SK-N-SH (cell line): ENCODE measurements around the gene COLEC12. TPM values are rescaled to one million over a fixed set of nuclear protein-coding genes. Genes with fewer than 3 reads are reported as not detected.
A peak's percentile ranks its signal among the peaks of the same experiment; 100 is the strongest.

Experiments
- CTCF ChIA-PET: fragments of 300-600, 350-600 bp; formaldehyde crosslinking; extraction: SDS; loops from one replicate; lab custom pipeline; 2021; lab: Yijun Ruan, JAX
- POLR2A ChIA-PET: fragments of 350-600 bp; sonication (Branson Sonifier 250); formaldehyde crosslinking; extraction: SDS; loops from one replicate; lab custom pipeline; 2020; ENCODE audit warnings: antibody characterized with exemption, inconsistent platforms; lab: Yijun Ruan, JAX
- DNase-seq: peaks from one replicate; pipeline ENCODE4 v3.0.0; 2012
- H2AFZ ChIP-seq: fragments of 200-600 bp; sonication (generic); 2 replicates; pipeline ENCODE4 v1.8.1; 2016; ENCODE audit warnings: antibody characterized with exemption, mild to moderate bottlenecking, low read depth
- H3F3A ChIP-seq: fragments of 200-600 bp; sonication (generic); replicated peaks from 2 replicates; pipeline ENCODE3; 2016; ENCODE audit warnings: antibody characterized with exemption, mild to moderate bottlenecking; ENCODE audit not compliant: insufficient read depth
- H3K27ac ChIP-seq, 2 experiments: fragments of 200-500 bp in 1 of 2; fragments of 200-600 bp in 1 of 2; sonication (Bioruptor generic) in 1 of 2; sonication (generic), shearing (Covaris generic) in 1 of 2; 2 replicates each; pipeline versions ENCODE4 v1.5.1 to v1.6.1; 2014 to 2016; ENCODE audit warnings: low read depth in 2 of 2, inconsistent platforms in 1 of 2, low read length in 1 of 2, mild to moderate bottlenecking in 1 of 2, mixed read lengths in 1 of 2
- H3K27me3 ChIP-seq: fragments of 200-600 bp; sonication (generic), shearing (Covaris generic); 2 replicates; pipeline ENCODE4 v1.6.1; 2016; ENCODE audit warnings: mixed run types; ENCODE audit not compliant: insufficient read depth
- H3K36me3 ChIP-seq, 2 experiments: fragments of 200-500 bp in 1 of 2; fragments of 200-600 bp in 1 of 2; sonication (Bioruptor generic) in 1 of 2; sonication (generic) in 1 of 2; replicated peaks in 1 of 2; 2 replicates each; pipeline versions ENCODE3 to v1.5.1; 2014 to 2016; ENCODE audit warnings: low read length in 1 of 2, mild to moderate bottlenecking in 1 of 2; ENCODE audit not compliant: insufficient read depth in 2 of 2, control insufficient read depth in 1 of 2
- H3K4me1 ChIP-seq, 2 experiments: fragments of 200-500 bp in 1 of 2; fragments of 200-600 bp in 1 of 2; sonication (Bioruptor generic) in 1 of 2; sonication (generic), shearing (Covaris generic) in 1 of 2; 2 replicates each; pipeline versions ENCODE4 v1.5.1 to v1.6.1; 2014 to 2016; ENCODE audit warnings: low read depth in 1 of 2, low read length in 1 of 2, mixed run types in 1 of 2; ENCODE audit not compliant: insufficient read depth in 2 of 2, control insufficient read depth in 1 of 2
- H3K4me2 ChIP-seq: fragments of 200-600 bp; sonication (generic), shearing (Covaris generic); 2 replicates; pipeline ENCODE4 v1.6.1; 2017; ENCODE audit warnings: mixed run types
- H3K4me3 ChIP-seq, 2 experiments: fragments of 200-500 bp in 1 of 2; fragments of 200-600 bp in 1 of 2; sonication (Bioruptor generic) in 1 of 2; sonication (generic), shearing (Covaris generic) in 1 of 2; 2 replicates each; pipeline versions ENCODE4 v1.5.1 to v1.8.1; 2014 to 2016; ENCODE audit warnings: low read depth in 2 of 2, inconsistent platforms in 1 of 2, low read length in 1 of 2, mild to moderate bottlenecking in 1 of 2, mixed read lengths in 1 of 2, moderate library complexity in 1 of 2
- H3K79me2 ChIP-seq: fragments of 200-600 bp; sonication (generic); 2 replicates; pipeline ENCODE4 v1.8.1; 2017; ENCODE audit warnings: mild to moderate bottlenecking; ENCODE audit not compliant: insufficient read depth
- H3K9ac ChIP-seq: fragments of 200-600 bp; sonication (generic); 2 replicates; pipeline ENCODE4 v1.6.1; 2017; ENCODE audit warnings: mixed run types
- H3K9me2 ChIP-seq: fragments of 200-600 bp; sonication (generic); 2 replicates; pipeline ENCODE4 v1.6.1; 2017; ENCODE audit warnings: mixed run types
- H3K9me3 ChIP-seq: fragments of 200-600 bp; sonication (generic); 2 replicates; pipeline ENCODE4 v1.6.1; 2017; ENCODE audit warnings: mixed run types, mild to moderate bottlenecking, moderate library complexity
- H4K20me1 ChIP-seq: fragments of 200-600 bp; sonication (generic); 2 replicates; pipeline ENCODE4 v1.6.1; 2017; ENCODE audit warnings: mild to moderate bottlenecking, mixed run types; ENCODE audit not compliant: insufficient read depth
- CHD2 ChIP-seq: fragments of 150-350 bp; IDR thresholded peaks from 2 replicates; pipeline ENCODE4 v1.6.1; 2018; ENCODE audit warnings: low read length; ENCODE audit not compliant: partially characterized antibody
- FOSL2 ChIP-seq: IDR thresholded peaks from 2 replicates; pipeline ENCODE4 v1.4.0; 2012; ENCODE audit warnings: low read depth, mild to moderate bottlenecking, moderate library complexity, borderline replicate concordance
- FOXM1 ChIP-seq: IDR thresholded peaks from 2 replicates; pipeline ENCODE4 v1.4.0; 2012; ENCODE audit warnings: low read depth, mild to moderate bottlenecking
- GATA2 ChIP-seq: sonication (generic); formaldehyde crosslinking; IDR thresholded peaks from 2 replicates; pipeline ENCODE4 v1.5.0; 2020; ENCODE audit warnings: mild to moderate bottlenecking, missing genetic modification reagents
- JUND ChIP-seq: IDR thresholded peaks from 2 replicates; pipeline ENCODE4 v1.4.0; 2012
- MXI1 ChIP-seq: IDR thresholded peaks from 2 replicates; pipeline ENCODE4 v1.6.1; 2012; ENCODE audit warnings: mild to moderate bottlenecking, low read depth, low read length, improper control_type of control experiment
- NFIC ChIP-seq: IDR thresholded peaks from 2 replicates; pipeline ENCODE4 v1.4.0; 2012; ENCODE audit warnings: borderline replicate concordance
- NRF1 ChIP-seq: IDR thresholded peaks from 2 replicates; pipeline ENCODE4 v1.6.1; 2012; ENCODE audit warnings: low read depth, mild to moderate bottlenecking, low read length
- RAD21 ChIP-seq: IDR thresholded peaks from 2 replicates; pipeline ENCODE4 v1.6.1; 2012; ENCODE audit warnings: mild to moderate bottlenecking, low read length
- RCOR1 ChIP-seq: fragments of 150-350 bp; IDR thresholded peaks from 2 replicates; pipeline ENCODE4 v1.6.1; 2017; ENCODE audit warnings: antibody characterized with exemption, low read length
- RXRA ChIP-seq: IDR thresholded peaks from 2 replicates; pipeline ENCODE4 v1.4.0; 2012; ENCODE audit warnings: low read depth, mild to moderate bottlenecking, borderline replicate concordance
- SMC3 ChIP-seq: IDR thresholded peaks from 2 replicates; pipeline ENCODE4 v1.6.1; 2012; ENCODE audit warnings: low read depth, low read length, improper control_type of control experiment
- TAF1 ChIP-seq: IDR thresholded peaks from 2 replicates; pipeline ENCODE4 v1.6.1; 2012; ENCODE audit warnings: low read depth, mild to moderate bottlenecking, low read length, moderate library complexity, borderline replicate concordance
- TEAD4 ChIP-seq: IDR thresholded peaks from 2 replicates; pipeline ENCODE4 v1.4.0; 2012; ENCODE audit warnings: mild to moderate bottlenecking, borderline replicate concordance; ENCODE audit not compliant: insufficient read depth
- WGBS: methylation state at CpG from one replicate; pipeline ENCODE4 v1.1.6; 2017; ENCODE audit warnings: low lambda C conversion rate; 5-methylcytosine and 5-hydroxymethylcytosine counted together
- polyA plus RNA-seq, 3 experiments: library from polyadenylated mRNA; depleted of rRNA; stranded (reverse); fragments of >200 nt; gene quantifications; 2 replicates each; pipeline ENCODE4 v1.2.3, GENCODE V29; 2012
- TF ChIP-seq, protein P1 (sequence below): IDR thresholded peaks from 2 replicates; pipeline ENCODE4 v1.4.0; 2012; ENCODE audit warnings: low read depth, borderline replicate concordance
- TF ChIP-seq, protein P2 (sequence below): fragments of 150-350 bp; IDR thresholded peaks from 2 replicates; pipeline ENCODE4 v1.6.1; 2017; ENCODE audit warnings: antibody characterized with exemption, low read length, low read depth, borderline replicate concordance
- TF ChIP-seq, protein P3 (sequence below): IDR thresholded peaks from 2 replicates; pipeline ENCODE4 v1.4.0; 2012; ENCODE audit warnings: low read depth
- TF ChIP-seq, protein P4 (sequence below): fragments of 150-350 bp; IDR thresholded peaks from 2 replicates; pipeline ENCODE4 v1.6.1; 2016; ENCODE audit warnings: mild to moderate bottlenecking, low read depth, low read length
- TF ChIP-seq, protein P5 (sequence below): IDR thresholded peaks from 2 replicates; pipeline ENCODE4; 2012

Gene COLEC12
- polyA plus RNA-seq, 1 of the 3 experiments (the other 2 are of a cell fraction), result 41.2 TPM

DNA sequence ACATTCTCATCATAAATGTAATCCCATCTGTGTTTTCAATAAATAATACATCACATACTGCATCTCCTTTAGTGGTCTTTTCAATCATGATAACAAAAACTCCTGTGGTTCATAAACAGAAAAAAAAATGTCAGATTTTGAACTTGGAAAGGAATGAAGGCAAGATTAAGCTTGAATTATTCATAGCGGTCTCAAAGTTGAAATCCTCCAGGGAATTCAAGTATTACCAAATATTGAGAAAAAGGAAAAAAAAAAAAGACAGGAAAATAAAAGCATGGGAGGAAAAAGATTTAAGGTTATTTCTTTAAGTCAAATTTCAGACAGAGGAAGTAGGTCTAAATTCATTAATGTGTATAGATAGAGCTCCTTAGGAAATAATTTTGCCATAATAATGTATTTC lies 92.1 kb downstream of the COLEC12 start:
- no peaks in the 10 kb centered on the region for H3K79me2 ChIP-seq

DNA sequence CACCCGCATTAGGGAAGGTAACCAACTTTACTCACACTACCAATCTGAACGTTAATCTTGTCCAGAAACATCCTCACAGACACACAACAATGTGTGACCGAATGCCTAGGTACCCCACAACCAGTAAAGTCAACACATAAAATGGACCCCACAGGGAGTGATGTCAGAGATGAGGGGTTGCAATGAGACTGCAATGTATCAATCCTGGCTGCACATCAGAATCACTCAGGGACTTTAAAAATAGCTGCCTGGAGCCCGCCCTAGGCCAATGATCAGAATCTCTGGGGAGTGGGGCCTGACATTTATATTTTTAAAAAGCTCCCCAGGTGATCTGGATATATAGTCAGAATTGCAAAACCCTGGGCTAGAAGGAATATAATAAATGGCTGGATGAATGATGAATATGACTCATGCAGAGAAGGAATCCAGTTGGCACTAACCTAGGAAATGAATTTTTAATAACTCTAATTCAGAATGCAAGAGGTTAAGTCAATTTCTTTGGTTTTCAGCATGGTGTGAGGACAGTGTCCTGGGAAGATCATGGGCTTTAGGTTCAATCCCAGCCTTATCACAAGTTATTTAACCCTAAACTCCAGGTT lies 92.8 kb downstream of the COLEC12 start:
- CTCF ChIA-PET, result interaction anchor here (1.3 kb wide), 1 partner anchor 15 kb away, joined by 4 read pairs; no protein-coding TSS in a partner anchor
- no peaks in the 10 kb centered on the region for H3K36me3 ChIP-seq

More for the DNA sequence above, 92.1 kb downstream of the COLEC12 start:
- DNase-seq, result no peak
- POLR2A ChIA-PET, result no interaction called here
- Histone ChIP-seq H4K20me1 (no peaks in the 10 kb centered on the region), H3K9ac (no peak overlapping the region), H3K27me3 (no peaks in the 10 kb centered on the region), H3K9me3 (no peaks in the 10 kb centered on the region), H3K4me3 (no peak overlapping the region), H3K36me3 (no peaks in the 10 kb centered on the region), H3K4me1 (peaks cover 0 to 14% of the 10 kb centered on the region in 2 experiments; a peak in 2 of 4 replicates), H3K27ac (no peak overlapping the region)
- TF ChIP-seq FOSL2 (no peak), JUND (no peak), GATA2 (CRISPR knock-in tag) (no peak), TEAD4 (no peak), FOXM1 (no peak), RXRA (no peak), MXI1 (no peak), NRF1 (no peak), TAF1 (no peak), SMC3 (no peak), CHD2 (no peak)
- TF ChIP-seq, protein P1, sequence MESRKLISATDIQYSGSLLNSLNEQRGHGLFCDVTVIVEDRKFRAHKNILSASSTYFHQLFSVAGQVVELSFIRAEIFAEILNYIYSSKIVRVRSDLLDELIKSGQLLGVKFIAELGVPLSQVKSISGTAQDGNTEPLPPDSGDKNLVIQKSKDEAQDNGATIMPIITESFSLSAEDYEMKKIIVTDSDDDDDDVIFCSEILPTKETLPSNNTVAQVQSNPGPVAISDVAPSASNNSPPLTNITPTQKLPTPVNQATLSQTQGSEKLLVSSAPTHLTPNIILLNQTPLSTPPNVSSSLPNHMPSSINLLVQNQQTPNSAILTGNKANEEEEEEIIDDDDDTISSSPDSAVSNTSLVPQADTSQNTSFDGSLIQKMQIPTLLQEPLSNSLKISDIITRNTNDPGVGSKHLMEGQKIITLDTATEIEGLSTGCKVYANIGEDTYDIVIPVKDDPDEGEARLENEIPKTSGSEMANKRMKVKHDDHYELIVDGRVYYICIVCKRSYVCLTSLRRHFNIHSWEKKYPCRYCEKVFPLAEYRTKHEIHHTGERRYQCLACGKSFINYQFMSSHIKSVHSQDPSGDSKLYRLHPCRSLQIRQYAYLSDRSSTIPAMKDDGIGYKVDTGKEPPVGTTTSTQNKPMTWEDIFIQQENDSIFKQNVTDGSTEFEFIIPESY, result no peak
- TF ChIP-seq, protein P2, sequence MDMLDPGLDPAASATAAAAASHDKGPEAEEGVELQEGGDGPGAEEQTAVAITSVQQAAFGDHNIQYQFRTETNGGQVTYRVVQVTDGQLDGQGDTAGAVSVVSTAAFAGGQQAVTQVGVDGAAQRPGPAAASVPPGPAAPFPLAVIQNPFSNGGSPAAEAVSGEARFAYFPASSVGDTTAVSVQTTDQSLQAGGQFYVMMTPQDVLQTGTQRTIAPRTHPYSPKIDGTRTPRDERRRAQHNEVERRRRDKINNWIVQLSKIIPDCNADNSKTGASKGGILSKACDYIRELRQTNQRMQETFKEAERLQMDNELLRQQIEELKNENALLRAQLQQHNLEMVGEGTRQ, result no peak
- TF ChIP-seq, protein P3, sequence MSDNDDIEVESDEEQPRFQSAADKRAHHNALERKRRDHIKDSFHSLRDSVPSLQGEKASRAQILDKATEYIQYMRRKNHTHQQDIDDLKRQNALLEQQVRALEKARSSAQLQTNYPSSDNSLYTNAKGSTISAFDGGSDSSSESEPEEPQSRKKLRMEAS, result no peak
- TF ChIP-seq, protein P4, sequence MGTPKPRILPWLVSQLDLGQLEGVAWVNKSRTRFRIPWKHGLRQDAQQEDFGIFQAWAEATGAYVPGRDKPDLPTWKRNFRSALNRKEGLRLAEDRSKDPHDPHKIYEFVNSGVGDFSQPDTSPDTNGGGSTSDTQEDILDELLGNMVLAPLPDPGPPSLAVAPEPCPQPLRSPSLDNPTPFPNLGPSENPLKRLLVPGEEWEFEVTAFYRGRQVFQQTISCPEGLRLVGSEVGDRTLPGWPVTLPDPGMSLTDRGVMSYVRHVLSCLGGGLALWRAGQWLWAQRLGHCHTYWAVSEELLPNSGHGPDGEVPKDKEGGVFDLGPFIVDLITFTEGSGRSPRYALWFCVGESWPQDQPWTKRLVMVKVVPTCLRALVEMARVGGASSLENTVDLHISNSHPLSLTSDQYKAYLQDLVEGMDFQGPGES, result no peak
- TF ChIP-seq, all 33 proteins: peak for 0
- no peak overlapping the region; the same call in 1 of the 2 replicates for H2AFZ ChIP-seq
- H3K9me2 ChIP-seq, result no peaks in the 10 kb centered on the region
- no peaks in the 10 kb centered on the region for H3F3A ChIP-seq
- no peak overlapping the region for H3K4me2 ChIP-seq
- CTCF ChIA-PET, result interaction anchor here (1.0 to 1.3 kb wide), 2 partner anchors 16 to 26 kb away, joined by 4 read pairs; no protein-coding TSS in a partner anchor
- WGBS, result 100% methylated on average over 1 of the region's 1 CpG

More for the DNA sequence above, 92.8 kb downstream of the COLEC12 start:
- TF ChIP-seq RCOR1 (no peak), RAD21 (no peak), FOXM1 (no peak), FOSL2 (peak; percentile 60; the same call in 1 of the 2 replicates), JUND (peak; percentile 54), NFIC (no peak)
- TF ChIP-seq, protein P5, sequence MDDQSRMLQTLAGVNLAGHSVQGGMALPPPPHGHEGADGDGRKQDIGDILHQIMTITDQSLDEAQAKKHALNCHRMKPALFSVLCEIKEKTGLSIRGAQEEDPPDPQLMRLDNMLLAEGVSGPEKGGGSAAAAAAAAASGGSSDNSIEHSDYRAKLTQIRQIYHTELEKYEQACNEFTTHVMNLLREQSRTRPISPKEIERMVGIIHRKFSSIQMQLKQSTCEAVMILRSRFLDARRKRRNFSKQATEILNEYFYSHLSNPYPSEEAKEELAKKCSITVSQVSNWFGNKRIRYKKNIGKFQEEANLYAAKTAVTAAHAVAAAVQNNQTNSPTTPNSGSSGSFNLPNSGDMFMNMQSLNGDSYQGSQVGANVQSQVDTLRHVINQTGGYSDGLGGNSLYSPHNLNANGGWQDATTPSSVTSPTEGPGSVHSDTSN, result peak; percentile 52; the same call in 1 of the 2 replicates
- TF ChIP-seq, protein P2, result no peak
- H4K20me1 ChIP-seq, result no peaks in the 10 kb centered on the region
- WGBS, result 64% methylated on average over 4 of the region's 4 CpGs
- H3K4me1 ChIP-seq, result peaks cover 0 to 14% of the 10 kb centered on the region in 2 experiments; a peak in 2 of 4 replicates
- H3K27me3 ChIP-seq, result no peaks in the 10 kb centered on the region
- H3K4me2 ChIP-seq, result peak overlapping the region; percentile 17; the same call in 1 of the 2 replicates
- H3K27ac ChIP-seq, result no peak overlapping the region
- no peaks in the 10 kb centered on the region for H3F3A ChIP-seq
- H3K9me3 ChIP-seq, result no peaks in the 10 kb centered on the region
- no peak for DNase-seq
- H3K9me2 ChIP-seq, result no peaks in the 10 kb centered on the region
- no peak overlapping the region for H3K4me3 ChIP-seq
- H2AFZ ChIP-seq, result no peak overlapping the region
- no peaks in the 10 kb centered on the region for H3K79me2 ChIP-seq
- POLR2A ChIA-PET, result no interaction called here
- H3K9ac ChIP-seq, result no peak overlapping the region
